Measurements from ENCODE around the gene TAC4.

The TAC4 gene

DNA sequence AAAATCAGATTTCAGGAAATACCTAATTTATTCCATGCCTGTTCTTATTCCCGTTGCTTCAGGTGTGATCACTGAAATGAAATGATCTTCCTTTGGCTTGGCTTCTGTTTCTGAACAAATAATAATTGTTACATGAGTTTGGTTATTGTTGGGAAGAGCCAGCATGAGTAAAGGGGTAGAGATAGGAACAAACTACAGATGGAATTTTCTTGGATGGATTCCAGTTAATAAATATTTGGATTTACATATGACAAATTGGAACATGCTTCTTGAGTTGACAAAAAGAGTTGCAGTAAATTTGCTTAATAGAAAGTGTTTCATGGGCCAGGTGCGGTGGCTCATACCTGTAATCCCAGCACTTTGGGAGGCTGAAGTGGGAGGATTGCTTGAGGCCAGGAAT, 28.2 kb downstream of the TAC4 start:
- ATAC-seq (ENCODE audit: insufficient read depth, low read depth) (no peak), DNase-seq (no peak)
- H3K4me3 ChIP-seq (ENCODE audit: low read depth in 1 of 2, low read length in 2 of 2): no peak overlapping the region
- H2AFZ ChIP-seq (ENCODE audit: low read depth, low read length): no peak overlapping the region
- peaks cover 21% of the 10 kb centered on the region for H3K4me1 ChIP-seq (ENCODE audit: insufficient read depth, low read length)
- H3K4me2 ChIP-seq (ENCODE audit: insufficient read depth, low read length): no peak overlapping the region
- H3K79me2 ChIP-seq (ENCODE audit: insufficient read depth, low read length): peaks cover 15% of the 10 kb centered on the region
- H4K20me1 ChIP-seq (ENCODE audit: insufficient read depth, low read length): peaks cover 40% of the 10 kb centered on the region
- no peaks in the 10 kb centered on the region for H3K9me3 ChIP-seq (ENCODE audit: insufficient read depth, low read length, severe bottlenecking)
- H3K27me3 ChIP-seq (ENCODE audit: insufficient read depth, low read length, poor library complexity): no peaks in the 10 kb centered on the region
- peaks cover 100% of the 10 kb centered on the region for H3K36me3 ChIP-seq (ENCODE audit: insufficient read depth, low read length)
- no peak overlapping the region for H3K27ac ChIP-seq (ENCODE audit: low read length)
- no peak for TF ChIP-seq EZH2 (IDR thresholded peaks at IDR 0.05; ENCODE audit: borderline replicate concordance, low read depth, low read length, severe bottlenecking)
- TF ChIP-seq, protein P1, sequence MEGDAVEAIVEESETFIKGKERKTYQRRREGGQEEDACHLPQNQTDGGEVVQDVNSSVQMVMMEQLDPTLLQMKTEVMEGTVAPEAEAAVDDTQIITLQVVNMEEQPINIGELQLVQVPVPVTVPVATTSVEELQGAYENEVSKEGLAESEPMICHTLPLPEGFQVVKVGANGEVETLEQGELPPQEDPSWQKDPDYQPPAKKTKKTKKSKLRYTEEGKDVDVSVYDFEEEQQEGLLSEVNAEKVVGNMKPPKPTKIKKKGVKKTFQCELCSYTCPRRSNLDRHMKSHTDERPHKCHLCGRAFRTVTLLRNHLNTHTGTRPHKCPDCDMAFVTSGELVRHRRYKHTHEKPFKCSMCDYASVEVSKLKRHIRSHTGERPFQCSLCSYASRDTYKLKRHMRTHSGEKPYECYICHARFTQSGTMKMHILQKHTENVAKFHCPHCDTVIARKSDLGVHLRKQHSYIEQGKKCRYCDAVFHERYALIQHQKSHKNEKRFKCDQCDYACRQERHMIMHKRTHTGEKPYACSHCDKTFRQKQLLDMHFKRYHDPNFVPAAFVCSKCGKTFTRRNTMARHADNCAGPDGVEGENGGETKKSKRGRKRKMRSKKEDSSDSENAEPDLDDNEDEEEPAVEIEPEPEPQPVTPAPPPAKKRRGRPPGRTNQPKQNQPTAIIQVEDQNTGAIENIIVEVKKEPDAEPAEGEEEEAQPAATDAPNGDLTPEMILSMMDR (IDR thresholded peaks at IDR 0.05; ENCODE audit: borderline replicate concordance, extremely low read depth, low read length, poor library complexity, severe bottlenecking): no peak
- H3K9ac ChIP-seq (ENCODE audit: low read depth, low read length): no peak overlapping the region

DNA sequence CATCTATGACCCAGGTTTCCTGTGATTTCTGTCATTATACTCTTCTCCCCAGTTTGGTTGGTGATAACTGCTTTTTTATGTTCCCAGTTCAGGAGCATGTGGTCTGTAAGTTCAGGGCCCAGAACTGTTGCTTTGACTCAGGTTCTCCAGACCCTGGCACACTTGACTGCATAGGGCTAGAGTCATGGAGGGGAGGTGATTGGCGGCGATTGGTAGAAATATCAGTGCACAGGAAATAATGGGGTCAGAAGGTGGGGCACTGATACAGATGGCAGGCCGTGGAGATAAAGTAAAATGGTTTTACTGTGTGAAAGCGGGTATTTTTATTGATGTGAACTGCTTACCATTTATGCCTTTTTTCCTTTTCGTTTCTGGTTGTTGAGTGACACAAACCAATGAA, 28.7 kb downstream of the TAC4 start:
- Histone ChIP-seq H3K79me2 (ENCODE audit: insufficient read depth, low read length) (peaks cover 17% of the 10 kb centered on the region), H3K9ac (ENCODE audit: low read depth, low read length) (no peak overlapping the region), H3K36me3 (ENCODE audit: insufficient read depth, low read length) (peaks cover 100% of the 10 kb centered on the region), H3K27me3 (ENCODE audit: insufficient read depth, low read length, poor library complexity) (no peaks in the 10 kb centered on the region), H3K4me1 (ENCODE audit: insufficient read depth, low read length) (peaks cover 21% of the 10 kb centered on the region), H3K4me2 (ENCODE audit: insufficient read depth, low read length) (no peak overlapping the region), H3K4me3 (ENCODE audit: low read depth in 1 of 2, low read length in 2 of 2) (no peak overlapping the region), H3K27ac (ENCODE audit: low read length) (peak overlapping the region; percentile 40; the same call in 1 of the 2 replicates), H3K9me3 (ENCODE audit: insufficient read depth, low read length, severe bottlenecking) (no peaks in the 10 kb centered on the region), H2AFZ (ENCODE audit: low read depth, low read length) (no peak overlapping the region), H4K20me1 (ENCODE audit: insufficient read depth, low read length) (peaks cover 40% of the 10 kb centered on the region)
- TF ChIP-seq, protein P1 (IDR thresholded peaks at IDR 0.05; ENCODE audit: borderline replicate concordance, extremely low read depth, low read length, poor library complexity, severe bottlenecking): no peak
- no peak for TF ChIP-seq EZH2 (IDR thresholded peaks at IDR 0.05; ENCODE audit: borderline replicate concordance, low read depth, low read length, severe bottlenecking)
- no peak for DNase-seq
- ATAC-seq (ENCODE audit: insufficient read depth, low read depth): no peak

DNA sequence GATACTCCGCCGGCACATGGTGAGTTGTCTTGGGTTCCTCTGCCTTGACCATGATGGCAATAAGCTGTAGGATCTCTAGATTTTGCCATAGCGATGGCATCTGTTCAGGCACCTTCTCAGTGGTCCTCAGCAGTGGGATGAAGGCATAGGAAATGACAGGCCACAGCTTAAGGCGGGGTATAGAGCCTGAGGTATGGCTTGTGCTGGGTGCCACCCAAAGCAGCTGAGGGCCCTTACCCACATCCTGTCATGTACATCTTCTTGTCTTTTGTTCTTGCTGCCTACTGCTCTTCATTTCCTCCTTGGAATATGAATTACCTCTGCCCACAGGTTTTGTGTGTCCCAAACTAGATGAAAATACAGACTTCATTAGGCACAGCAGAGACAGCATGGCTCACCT, 29.9 kb downstream of the TAC4 start:
- Histone ChIP-seq H4K20me1 (ENCODE audit: insufficient read depth, low read length) (peaks cover 40% of the 10 kb centered on the region), H3K4me1 (ENCODE audit: insufficient read depth, low read length) (peaks cover 21% of the 10 kb centered on the region), H2AFZ (ENCODE audit: low read depth, low read length) (no peak overlapping the region), H3K27ac (ENCODE audit: low read length) (peak overlapping the region; percentile 65), H3K4me3 (ENCODE audit: low read depth in 1 of 2, low read length in 2 of 2) (no peak overlapping the region), H3K36me3 (ENCODE audit: insufficient read depth, low read length) (peaks cover 99% of the 10 kb centered on the region), H3K27me3 (ENCODE audit: insufficient read depth, low read length, poor library complexity) (no peaks in the 10 kb centered on the region), H3K79me2 (ENCODE audit: insufficient read depth, low read length) (peaks cover 26% of the 10 kb centered on the region), H3K9ac (ENCODE audit: low read depth, low read length) (no peak overlapping the region), H3K4me2 (ENCODE audit: insufficient read depth, low read length) (no peak overlapping the region), H3K9me3 (ENCODE audit: insufficient read depth, low read length, severe bottlenecking) (no peaks in the 10 kb centered on the region)
- ATAC-seq (ENCODE audit: insufficient read depth, low read depth): peak; percentile 100
- TF ChIP-seq, protein P1 (IDR thresholded peaks at IDR 0.05; ENCODE audit: borderline replicate concordance, extremely low read depth, low read length, poor library complexity, severe bottlenecking): no peak
- TF ChIP-seq EZH2 (IDR thresholded peaks at IDR 0.05; ENCODE audit: borderline replicate concordance, low read depth, low read length, severe bottlenecking): no peak
- peak; percentile 84 for DNase-seq
